GM12874 (cell line): ENCODE data around the gene RGP1.

Source experiments
- TF ChIP-seq, protein P1 (sequence below): IDR thresholded peaks from 2 replicates; pipeline ENCODE4 v1.5.1; 2011; ENCODE audit warnings: low read depth, mild to moderate bottlenecking, control low read depth, low read length, moderate library complexity; ENCODE audit not compliant: insufficient read depth

RGP1 gene

DNA sequence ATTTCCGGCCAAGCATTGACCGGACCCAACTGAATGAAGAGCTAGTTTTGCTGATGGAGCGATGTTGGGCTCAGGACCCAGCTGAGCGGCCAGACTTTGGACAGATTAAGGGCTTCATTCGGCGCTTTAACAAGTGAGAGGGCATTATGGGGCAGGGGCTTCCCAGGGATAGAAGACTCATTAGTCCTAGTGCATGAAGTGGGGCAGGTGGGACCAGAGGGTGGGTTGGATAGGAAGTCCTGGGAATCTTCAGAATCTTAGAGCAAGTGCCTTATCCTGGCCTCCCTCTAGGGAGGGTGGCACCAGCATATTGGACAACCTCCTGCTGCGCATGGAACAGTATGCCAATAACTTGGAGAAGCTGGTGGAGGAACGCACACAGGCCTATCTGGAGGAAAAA is 57.0 kb downstream of the RGP1 start:
- TF ChIP-seq, protein P1, sequence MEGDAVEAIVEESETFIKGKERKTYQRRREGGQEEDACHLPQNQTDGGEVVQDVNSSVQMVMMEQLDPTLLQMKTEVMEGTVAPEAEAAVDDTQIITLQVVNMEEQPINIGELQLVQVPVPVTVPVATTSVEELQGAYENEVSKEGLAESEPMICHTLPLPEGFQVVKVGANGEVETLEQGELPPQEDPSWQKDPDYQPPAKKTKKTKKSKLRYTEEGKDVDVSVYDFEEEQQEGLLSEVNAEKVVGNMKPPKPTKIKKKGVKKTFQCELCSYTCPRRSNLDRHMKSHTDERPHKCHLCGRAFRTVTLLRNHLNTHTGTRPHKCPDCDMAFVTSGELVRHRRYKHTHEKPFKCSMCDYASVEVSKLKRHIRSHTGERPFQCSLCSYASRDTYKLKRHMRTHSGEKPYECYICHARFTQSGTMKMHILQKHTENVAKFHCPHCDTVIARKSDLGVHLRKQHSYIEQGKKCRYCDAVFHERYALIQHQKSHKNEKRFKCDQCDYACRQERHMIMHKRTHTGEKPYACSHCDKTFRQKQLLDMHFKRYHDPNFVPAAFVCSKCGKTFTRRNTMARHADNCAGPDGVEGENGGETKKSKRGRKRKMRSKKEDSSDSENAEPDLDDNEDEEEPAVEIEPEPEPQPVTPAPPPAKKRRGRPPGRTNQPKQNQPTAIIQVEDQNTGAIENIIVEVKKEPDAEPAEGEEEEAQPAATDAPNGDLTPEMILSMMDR: no peak
